Measurements from ENCODE around the gene ECHDC3. TPM values are rescaled to one million over a fixed set of nuclear protein-coding genes. Genes with fewer than 3 reads are reported as not detected.

ECHDC3 gene
- total RNA-seq, 4 donors from 2014 or later = 44.5 to 139 (median 89.4) TPM

DNA sequence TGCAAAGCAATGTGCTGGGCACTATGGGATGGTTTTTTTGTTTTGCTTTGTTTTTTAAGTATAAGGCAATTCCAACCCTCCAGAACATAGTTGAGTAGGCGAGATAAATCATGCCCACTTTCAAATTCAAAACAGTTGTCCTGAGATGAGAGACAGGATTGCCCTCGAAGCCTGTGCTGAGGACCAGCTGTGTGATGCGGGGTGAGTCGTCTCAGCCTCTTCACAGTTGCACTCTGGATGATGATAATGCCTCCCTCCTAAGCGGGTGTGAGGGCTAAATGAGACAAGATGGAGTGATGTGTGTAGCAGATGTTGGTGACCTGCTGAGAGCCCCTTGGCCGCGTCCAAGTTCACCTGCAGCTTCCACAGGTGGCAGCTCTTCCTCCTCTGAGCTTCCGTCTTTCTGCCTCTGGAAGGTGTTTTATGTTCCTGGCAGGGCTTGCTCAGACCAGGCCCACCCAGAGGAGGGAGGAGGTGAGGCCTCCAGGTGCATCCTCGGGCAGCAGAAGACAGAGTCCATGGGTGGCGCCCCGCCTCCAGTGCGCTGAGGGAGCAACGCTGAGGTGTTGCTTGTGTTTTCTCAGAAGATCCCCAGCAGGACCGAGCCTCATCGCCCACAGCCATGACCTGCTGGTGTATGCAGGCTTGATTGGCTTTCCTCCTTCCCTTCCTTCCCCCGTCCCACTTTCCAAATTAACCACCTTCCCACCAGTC is 30.6 kb downstream of the ECHDC3 start:
- intact Hi-C loops (cut with DNase I; ENCODE audit: low total_unique reads) = no loop called here
- WGBS, 2 donors = 73 to 78% methylated on average over 16 of the region's 16 CpGs
- DNase-seq (ENCODE audit: low spot score in 2 of 2) = no peak
- TF ChIP-seq, protein P1, sequence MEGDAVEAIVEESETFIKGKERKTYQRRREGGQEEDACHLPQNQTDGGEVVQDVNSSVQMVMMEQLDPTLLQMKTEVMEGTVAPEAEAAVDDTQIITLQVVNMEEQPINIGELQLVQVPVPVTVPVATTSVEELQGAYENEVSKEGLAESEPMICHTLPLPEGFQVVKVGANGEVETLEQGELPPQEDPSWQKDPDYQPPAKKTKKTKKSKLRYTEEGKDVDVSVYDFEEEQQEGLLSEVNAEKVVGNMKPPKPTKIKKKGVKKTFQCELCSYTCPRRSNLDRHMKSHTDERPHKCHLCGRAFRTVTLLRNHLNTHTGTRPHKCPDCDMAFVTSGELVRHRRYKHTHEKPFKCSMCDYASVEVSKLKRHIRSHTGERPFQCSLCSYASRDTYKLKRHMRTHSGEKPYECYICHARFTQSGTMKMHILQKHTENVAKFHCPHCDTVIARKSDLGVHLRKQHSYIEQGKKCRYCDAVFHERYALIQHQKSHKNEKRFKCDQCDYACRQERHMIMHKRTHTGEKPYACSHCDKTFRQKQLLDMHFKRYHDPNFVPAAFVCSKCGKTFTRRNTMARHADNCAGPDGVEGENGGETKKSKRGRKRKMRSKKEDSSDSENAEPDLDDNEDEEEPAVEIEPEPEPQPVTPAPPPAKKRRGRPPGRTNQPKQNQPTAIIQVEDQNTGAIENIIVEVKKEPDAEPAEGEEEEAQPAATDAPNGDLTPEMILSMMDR (IDR thresholded peaks at IDR 0.05) = no peak
- no peak for TF ChIP-seq POLR2A (IDR thresholded peaks at IDR 0.05)
- H3K4me3 ChIP-seq (ENCODE audit: low read depth, poor library complexity, severe bottlenecking) = no peak overlapping the region

DNA sequence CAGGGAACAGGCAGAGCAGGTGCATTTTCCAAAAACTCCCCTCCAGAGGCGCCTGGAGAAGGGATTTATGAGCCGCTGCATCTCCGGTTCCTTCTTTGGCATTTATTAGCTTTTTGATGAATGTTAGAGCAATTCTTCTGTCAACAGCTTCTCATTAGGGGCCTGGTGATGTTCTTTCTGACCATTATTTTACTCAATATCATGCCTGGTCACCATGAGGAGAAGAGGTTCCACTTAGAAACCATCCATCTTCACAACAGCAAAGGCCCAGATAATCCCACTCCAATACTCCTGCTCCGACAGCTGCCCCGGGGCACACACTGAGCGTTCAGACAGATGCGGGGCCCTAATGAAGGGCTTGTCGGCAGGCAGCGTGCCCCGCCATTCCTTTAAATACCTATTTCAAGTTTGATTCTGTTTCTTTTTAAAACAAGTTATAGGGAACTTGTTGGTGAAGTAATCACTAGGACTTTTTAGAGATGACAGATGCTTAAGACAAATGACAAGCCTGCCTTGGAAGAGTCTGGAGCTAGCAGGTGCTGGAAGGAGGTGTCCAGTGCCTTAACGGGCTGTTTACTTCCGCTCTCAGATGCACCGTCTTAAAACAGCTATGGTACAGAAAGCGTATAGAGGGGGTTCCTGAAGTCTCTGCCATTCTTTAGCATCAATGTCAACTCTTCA is 31.7 kb downstream of the ECHDC3 start:
- H3K4me3 ChIP-seq (ENCODE audit: low read depth, poor library complexity, severe bottlenecking) = no peak overlapping the region
- TF ChIP-seq, protein P1 (IDR thresholded peaks at IDR 0.05) = no peak
- TF ChIP-seq POLR2A (IDR thresholded peaks at IDR 0.05) = no peak
- no peak for DNase-seq (ENCODE audit: low spot score in 2 of 2)
- WGBS, 2 donors = 72 to 74% methylated on average over 14 of the region's 14 CpGs
- intact Hi-C loops (cut with DNase I; ENCODE audit: low total_unique reads) = no loop called here

- no peak for TF ChIP-seq POLR2A (IDR thresholded peaks at IDR 0.05)
- TF ChIP-seq, protein P1 (IDR thresholded peaks at IDR 0.05) = no peak
- 70 to 73% methylated on average over 5 of the region's 5 CpGs for WGBS, 2 donors
- intact Hi-C loops (cut with DNase I; ENCODE audit: low total_unique reads) = no loop called here
- H3K4me3 ChIP-seq (ENCODE audit: low read depth, poor library complexity, severe bottlenecking) = no peak overlapping the region
- DNase-seq (ENCODE audit: low spot score in 2 of 2) = no peak
Observed at GRCh38 chr10:11775412-11775811, 33.2 kb downstream of the ECHDC3 start.

GRCh38 chr10:11776080-11776479 is 33.9 kb downstream of the ECHDC3 start:
- intact Hi-C loops (cut with DNase I; ENCODE audit: low total_unique reads) = no loop called here
- DNase-seq (ENCODE audit: low spot score in 2 of 2) = no peak
- 87 to 90% methylated on average over 3 of the region's 3 CpGs for WGBS, 2 donors
- TF ChIP-seq, protein P1 (IDR thresholded peaks at IDR 0.05) = no peak
- H3K4me3 ChIP-seq (ENCODE audit: low read depth, poor library complexity, severe bottlenecking) = no peak overlapping the region

DNA sequence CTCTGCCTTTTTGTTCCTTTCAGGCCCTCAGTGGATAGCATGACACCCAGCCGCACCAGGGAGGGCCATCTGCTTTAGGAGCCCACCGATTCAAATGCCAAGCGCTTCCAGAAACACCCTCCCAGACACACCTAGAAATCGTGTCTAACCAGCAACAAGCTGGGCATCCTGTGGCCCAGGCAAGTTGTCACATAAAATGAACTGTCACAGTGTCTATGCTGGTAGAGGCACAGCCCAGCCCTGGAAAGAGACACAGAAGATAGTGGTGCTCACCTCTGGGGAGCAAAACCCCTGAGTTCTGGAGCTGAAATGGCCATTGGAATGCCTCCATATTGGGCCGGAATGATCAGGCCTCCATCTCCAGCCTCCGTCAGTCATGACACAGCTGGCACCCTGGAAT is 38.9 kb downstream of the ECHDC3 start:
- WGBS, 2 donors = 82 to 86% methylated on average over 5 to 6 of the region's 6 CpGs
- intact Hi-C loops (cut with DNase I; ENCODE audit: low total_unique reads) = loop anchor here (5.0 kb wide), 1 partner anchor 206 kb away; no protein-coding TSS in a partner anchor
- TF ChIP-seq, protein P1 (IDR thresholded peaks at IDR 0.05) = no peak
- no peak for TF ChIP-seq POLR2A (IDR thresholded peaks at IDR 0.05)
- no peak overlapping the region for H3K4me3 ChIP-seq (ENCODE audit: low read depth, poor library complexity, severe bottlenecking)
- no peak for DNase-seq (ENCODE audit: low spot score in 2 of 2)

Data from lower leg skin (tissue), 4 donors.